Effector memory CD8-positive, alpha-beta T cell (primary cell): ENCODE measurements around the gene SLFNL1.
A peak's percentile ranks its signal among the peaks of the same experiment; 100 is the strongest.

Source experiments
- ATAC-seq: fragments of 150-1000 bp; cut with Tn5 transposase; replicated peaks from 2 replicates; pipeline ENCODE4 v1.10.0; 2021; ENCODE audit warnings: mild to moderate bottlenecking, moderate library complexity
- DNase-seq, 3 experiments: peaks; one replicate each; pipeline ENCODE4 v3.0.0; 2021
- H3K27ac Mint-ChIP-seq, 2 donors: one replicate each; pipeline ENCODE4 v1.8.0; 2022; ENCODE audit warnings: mild to moderate bottlenecking in 2 of 2, mixed read lengths in 2 of 2, moderate library complexity in 2 of 2
- H3K27me3 Mint-ChIP-seq, 2 donors: one replicate each; pipeline ENCODE4 v1.8.0; 2022; ENCODE audit warnings: mixed read lengths in 2 of 2
- H3K36me3 Mint-ChIP-seq: one replicate; pipeline ENCODE4 v1.8.0; 2022; ENCODE audit warnings: mild to moderate bottlenecking, moderate library complexity, mixed read lengths; ENCODE audit not compliant: insufficient read depth
- H3K4me1 Mint-ChIP-seq, 2 donors: one replicate each; pipeline ENCODE4 v1.8.0; 2022; ENCODE audit warnings: low read depth in 2 of 2, mixed read lengths in 2 of 2
- H3K4me3 Mint-ChIP-seq, 2 donors: one replicate each; pipeline ENCODE4 v1.8.0; 2022; ENCODE audit warnings: mild to moderate bottlenecking in 2 of 2, mixed read lengths in 2 of 2, moderate library complexity in 2 of 2
- H3K9me3 Mint-ChIP-seq, 2 donors: one replicate each; pipeline ENCODE4 v1.8.0; 2022; ENCODE audit warnings: mixed read lengths in 2 of 2

SLFNL1 gene

GRCh38 chr1:40979241-40980067 is 42.1 kb downstream of the SLFNL1 start, which contains the start of gene CTPS1:
Gene CTPS1 (plus strand): TSS chr1:40979696. CDS start chr1:40983291, 3,595 bp downstream.
- H3K27ac Mint-ChIP-seq, result peak within 1 kb of the TSS; percentile 92 to 99
- DNase-seq, result peak; percentile 93 to 94 (median 93)
- ATAC-seq, result peak; percentile 79
- peak within 1 kb of the TSS; percentile 84 to 99 for H3K4me3 Mint-ChIP-seq
- peaks cover 20 to 22% of the 10 kb centered on the region in 2 donors for H3K4me1 Mint-ChIP-seq
- no peaks in the 10 kb centered on the region for H3K27me3 Mint-ChIP-seq
- peaks cover 37% of the 10 kb centered on the region for H3K36me3 Mint-ChIP-seq
- H3K9me3 Mint-ChIP-seq, result no peaks in the 10 kb centered on the region

- H3K27me3 Mint-ChIP-seq, result no peaks in the 10 kb centered on the region
- H3K36me3 Mint-ChIP-seq, result peaks cover 34% of the 10 kb centered on the region
- H3K27ac Mint-ChIP-seq, result peak overlapping the region; percentile 83 to 99
- ATAC-seq (no peak), DNase-seq (no peak)
- H3K9me3 Mint-ChIP-seq, result no peaks in the 10 kb centered on the region
- peak overlapping the region; percentile 77 to 82 for H3K4me3 Mint-ChIP-seq
- peaks cover 20 to 22% of the 10 kb centered on the region in 2 donors for H3K4me1 Mint-ChIP-seq
Measured at GRCh38 chr1:40978886-40979240, 42.7 kb downstream of the SLFNL1 start.

- Mint-ChIP-seq H3K4me1 (peaks cover 20 to 22% of the 10 kb centered on the region in 2 donors), H3K4me3 (no peak overlapping the region), H3K27me3 (no peaks in the 10 kb centered on the region), H3K27ac (no peak overlapping the region), H3K9me3 (no peaks in the 10 kb centered on the region), H3K36me3 (peaks cover 27% of the 10 kb centered on the region)
- DNase-seq (no peak), ATAC-seq (no peak)
Measured at GRCh38 chr1:40977716-40978115, 43.8 kb downstream of the SLFNL1 start.

GRCh38 chr1:40976952-40977690 is 44.4 kb downstream of the SLFNL1 start:
- DNase-seq, result no peak
- Mint-ChIP-seq H3K4me1 (peaks cover 18 to 20% of the 10 kb centered on the region in 2 donors), H3K27ac (no peak overlapping the region), H3K27me3 (no peaks in the 10 kb centered on the region), H3K36me3 (peaks cover 24% of the 10 kb centered on the region), H3K9me3 (no peaks in the 10 kb centered on the region), H3K4me3 (no peak overlapping the region)
- no peak for ATAC-seq

- H3K27ac Mint-ChIP-seq, result no peak overlapping the region
- peaks cover 0 to 6% of the 10 kb centered on the region in 2 donors for H3K4me1 Mint-ChIP-seq
- no peaks in the 10 kb centered on the region for H3K9me3 Mint-ChIP-seq
- H3K27me3 Mint-ChIP-seq, result no peaks in the 10 kb centered on the region
- H3K4me3 Mint-ChIP-seq, result no peak overlapping the region
- ATAC-seq (no peak), DNase-seq (no peak)
- peaks cover 12% of the 10 kb centered on the region for H3K36me3 Mint-ChIP-seq
Measured at GRCh38 chr1:40974945-40975344, 46.6 kb downstream of the SLFNL1 start.

- Mint-ChIP-seq H3K4me3 (no peak overlapping the region), H3K9me3 (no peaks in the 10 kb centered on the region), H3K36me3 (peaks cover 4% of the 10 kb centered on the region), H3K27ac (no peak overlapping the region), H3K27me3 (peaks cover 0 to 6% of the 10 kb centered on the region in 2 donors), H3K4me1 (peaks cover 0 to 2% of the 10 kb centered on the region in 2 donors)
- DNase-seq (no peak), ATAC-seq (no peak)
Measured at GRCh38 chr1:40973912-40974311, 47.6 kb downstream of the SLFNL1 start.

- Mint-ChIP-seq H3K9me3 (no peaks in the 10 kb centered on the region), H3K4me1 (no peaks in the 10 kb centered on the region), H3K27me3 (peaks cover 0 to 6% of the 10 kb centered on the region in 2 donors), H3K4me3 (no peak overlapping the region), H3K27ac (no peak overlapping the region), H3K36me3 (no peaks in the 10 kb centered on the region)
- ATAC-seq (no peak), DNase-seq (no peak)
Measured at GRCh38 chr1:40971966-40972365, 49.6 kb downstream of the SLFNL1 start.

- no peaks in the 10 kb centered on the region for H3K4me1 Mint-ChIP-seq
- H3K4me3 Mint-ChIP-seq, result no peak overlapping the region
- H3K36me3 Mint-ChIP-seq, result no peaks in the 10 kb centered on the region
- H3K9me3 Mint-ChIP-seq, result no peaks in the 10 kb centered on the region
- peaks cover 0 to 6% of the 10 kb centered on the region in 2 donors for H3K27me3 Mint-ChIP-seq
- no peak for DNase-seq
- ATAC-seq, result no peak
- no peak overlapping the region for H3K27ac Mint-ChIP-seq
Measured at GRCh38 chr1:40969445-40969844, 52.1 kb downstream of the SLFNL1 start.

- H3K9me3 Mint-ChIP-seq, result no peaks in the 10 kb centered on the region
- no peaks in the 10 kb centered on the region for H3K36me3 Mint-ChIP-seq
- no peak overlapping the region for H3K4me3 Mint-ChIP-seq
- H3K4me1 Mint-ChIP-seq, result no peaks in the 10 kb centered on the region
- ATAC-seq (no peak), DNase-seq (no peak)
- no peak overlapping the region for H3K27ac Mint-ChIP-seq
- peaks cover 0 to 6% of the 10 kb centered on the region in 2 donors for H3K27me3 Mint-ChIP-seq
Measured at GRCh38 chr1:40966417-40966816, 55.1 kb downstream of the SLFNL1 start.
